ENCODE measurements around the gene APOL5.

DNA sequence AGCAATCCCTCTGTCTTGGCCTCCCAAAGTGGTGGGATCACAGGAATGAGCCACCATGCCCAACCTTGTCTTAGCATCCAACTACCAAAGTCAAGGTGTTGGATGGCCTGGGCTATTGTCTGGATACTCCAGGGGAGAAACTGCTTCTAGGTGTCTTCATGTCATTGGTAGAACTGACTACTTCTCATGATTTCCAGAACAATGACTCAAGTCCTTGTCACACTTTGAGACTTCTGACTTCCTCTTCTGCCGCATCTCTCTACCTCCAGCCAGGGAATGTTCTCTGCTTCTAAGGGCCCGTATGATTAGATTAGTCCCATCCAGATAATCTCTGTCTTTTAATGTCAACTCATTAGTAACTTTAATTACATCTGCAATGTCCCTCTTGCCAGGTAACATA is 38.8 kb upstream of the APOL5 start:
- TF ChIP-seq, protein P1, sequence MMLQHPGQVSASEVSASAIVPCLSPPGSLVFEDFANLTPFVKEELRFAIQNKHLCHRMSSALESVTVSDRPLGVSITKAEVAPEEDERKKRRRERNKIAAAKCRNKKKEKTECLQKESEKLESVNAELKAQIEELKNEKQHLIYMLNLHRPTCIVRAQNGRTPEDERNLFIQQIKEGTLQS (IDR thresholded peaks at IDR 0.05; ENCODE audit: borderline replicate concordance, extremely low read depth, low read depth, low read length): no peak
- TF ChIP-seq, protein P2, sequence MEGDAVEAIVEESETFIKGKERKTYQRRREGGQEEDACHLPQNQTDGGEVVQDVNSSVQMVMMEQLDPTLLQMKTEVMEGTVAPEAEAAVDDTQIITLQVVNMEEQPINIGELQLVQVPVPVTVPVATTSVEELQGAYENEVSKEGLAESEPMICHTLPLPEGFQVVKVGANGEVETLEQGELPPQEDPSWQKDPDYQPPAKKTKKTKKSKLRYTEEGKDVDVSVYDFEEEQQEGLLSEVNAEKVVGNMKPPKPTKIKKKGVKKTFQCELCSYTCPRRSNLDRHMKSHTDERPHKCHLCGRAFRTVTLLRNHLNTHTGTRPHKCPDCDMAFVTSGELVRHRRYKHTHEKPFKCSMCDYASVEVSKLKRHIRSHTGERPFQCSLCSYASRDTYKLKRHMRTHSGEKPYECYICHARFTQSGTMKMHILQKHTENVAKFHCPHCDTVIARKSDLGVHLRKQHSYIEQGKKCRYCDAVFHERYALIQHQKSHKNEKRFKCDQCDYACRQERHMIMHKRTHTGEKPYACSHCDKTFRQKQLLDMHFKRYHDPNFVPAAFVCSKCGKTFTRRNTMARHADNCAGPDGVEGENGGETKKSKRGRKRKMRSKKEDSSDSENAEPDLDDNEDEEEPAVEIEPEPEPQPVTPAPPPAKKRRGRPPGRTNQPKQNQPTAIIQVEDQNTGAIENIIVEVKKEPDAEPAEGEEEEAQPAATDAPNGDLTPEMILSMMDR (IDR thresholded peaks at IDR 0.05 in 2 of 3, conservative IDR thresholded peaks at IDR 0.05 in 1 of 3; ENCODE audit: control insufficient read depth in 2 of 3, extremely low read depth in 1 of 3, insufficient read depth in 1 of 3, low read depth in 3 of 3, low read length in 3 of 3): no peak
- no peak for TF ChIP-seq ZBED1 (IDR thresholded peaks at IDR 0.05; ENCODE audit: borderline replicate concordance)
- TF ChIP-seq JUNB (IDR thresholded peaks at IDR 0.05): no peak
- no peak for TF ChIP-seq POLR2AphosphoS5 (IDR thresholded peaks at IDR 0.05; ENCODE audit: low read length)
- TF ChIP-seq CBFB (IDR thresholded peaks at IDR 0.05; ENCODE audit: low read depth): no peak
- TF ChIP-seq ZNF24 (IDR thresholded peaks at IDR 0.05): no peak
- TF ChIP-seq SIX5 (IDR thresholded peaks at IDR 0.05; ENCODE audit: low read depth, low read length, severe bottlenecking): no peak
- no peak for TF ChIP-seq TAF1 (IDR thresholded peaks at IDR 0.05; ENCODE audit: borderline replicate concordance, low read depth, low read length)
- TF ChIP-seq SP1 (IDR thresholded peaks at IDR 0.05; ENCODE audit: low read depth, low read length): no peak
- TF ChIP-seq, protein P3, sequence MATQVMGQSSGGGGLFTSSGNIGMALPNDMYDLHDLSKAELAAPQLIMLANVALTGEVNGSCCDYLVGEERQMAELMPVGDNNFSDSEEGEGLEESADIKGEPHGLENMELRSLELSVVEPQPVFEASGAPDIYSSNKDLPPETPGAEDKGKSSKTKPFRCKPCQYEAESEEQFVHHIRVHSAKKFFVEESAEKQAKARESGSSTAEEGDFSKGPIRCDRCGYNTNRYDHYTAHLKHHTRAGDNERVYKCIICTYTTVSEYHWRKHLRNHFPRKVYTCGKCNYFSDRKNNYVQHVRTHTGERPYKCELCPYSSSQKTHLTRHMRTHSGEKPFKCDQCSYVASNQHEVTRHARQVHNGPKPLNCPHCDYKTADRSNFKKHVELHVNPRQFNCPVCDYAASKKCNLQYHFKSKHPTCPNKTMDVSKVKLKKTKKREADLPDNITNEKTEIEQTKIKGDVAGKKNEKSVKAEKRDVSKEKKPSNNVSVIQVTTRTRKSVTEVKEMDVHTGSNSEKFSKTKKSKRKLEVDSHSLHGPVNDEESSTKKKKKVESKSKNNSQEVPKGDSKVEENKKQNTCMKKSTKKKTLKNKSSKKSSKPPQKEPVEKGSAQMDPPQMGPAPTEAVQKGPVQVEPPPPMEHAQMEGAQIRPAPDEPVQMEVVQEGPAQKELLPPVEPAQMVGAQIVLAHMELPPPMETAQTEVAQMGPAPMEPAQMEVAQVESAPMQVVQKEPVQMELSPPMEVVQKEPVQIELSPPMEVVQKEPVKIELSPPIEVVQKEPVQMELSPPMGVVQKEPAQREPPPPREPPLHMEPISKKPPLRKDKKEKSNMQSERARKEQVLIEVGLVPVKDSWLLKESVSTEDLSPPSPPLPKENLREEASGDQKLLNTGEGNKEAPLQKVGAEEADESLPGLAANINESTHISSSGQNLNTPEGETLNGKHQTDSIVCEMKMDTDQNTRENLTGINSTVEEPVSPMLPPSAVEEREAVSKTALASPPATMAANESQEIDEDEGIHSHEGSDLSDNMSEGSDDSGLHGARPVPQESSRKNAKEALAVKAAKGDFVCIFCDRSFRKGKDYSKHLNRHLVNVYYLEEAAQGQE (IDR thresholded peaks at IDR 0.05; ENCODE audit: low read depth, low read length): no peak
- TF ChIP-seq, protein P4, sequence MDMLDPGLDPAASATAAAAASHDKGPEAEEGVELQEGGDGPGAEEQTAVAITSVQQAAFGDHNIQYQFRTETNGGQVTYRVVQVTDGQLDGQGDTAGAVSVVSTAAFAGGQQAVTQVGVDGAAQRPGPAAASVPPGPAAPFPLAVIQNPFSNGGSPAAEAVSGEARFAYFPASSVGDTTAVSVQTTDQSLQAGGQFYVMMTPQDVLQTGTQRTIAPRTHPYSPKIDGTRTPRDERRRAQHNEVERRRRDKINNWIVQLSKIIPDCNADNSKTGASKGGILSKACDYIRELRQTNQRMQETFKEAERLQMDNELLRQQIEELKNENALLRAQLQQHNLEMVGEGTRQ (IDR thresholded peaks at IDR 0.05; ENCODE audit: borderline replicate concordance, low read depth, low read length): no peak
- TF ChIP-seq STAT3 (IDR thresholded peaks at IDR 0.05; ENCODE audit: low read depth, low read length): no peak

Data from GM12878 (cell line).